GM12872 (cell line): Measurements from ENCODE around the gene REEP3.

ENCODE experiments used
- TF ChIP-seq, protein P1 (sequence below): IDR thresholded peaks from 3 replicates; pipeline ENCODE4 v1.5.1; 2011; ENCODE audit warnings: low read depth, mild to moderate bottlenecking, low read length, moderate library complexity; ENCODE audit not compliant: insufficient read depth

Gene REEP3

DNA sequence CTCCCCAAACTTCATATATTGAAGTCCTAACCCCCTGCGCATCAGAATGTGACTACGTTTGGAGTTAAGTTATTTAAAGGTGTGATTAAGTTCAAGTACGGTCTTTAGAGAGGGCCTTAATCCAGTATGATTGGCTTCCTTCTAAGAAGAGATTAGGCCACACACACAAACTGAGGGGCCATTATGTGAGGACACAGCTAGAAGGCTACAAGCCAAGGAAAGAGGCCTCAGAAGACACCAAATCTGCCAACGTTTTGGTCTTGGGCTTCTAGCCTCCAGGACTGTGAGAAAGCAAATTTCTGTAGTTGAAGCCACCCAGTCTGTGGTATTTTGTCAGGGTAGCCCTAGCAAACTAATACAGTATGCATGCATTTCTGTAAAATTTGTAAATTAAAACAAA, 41.7 kb downstream of the REEP3 start:
- TF ChIP-seq, protein P1, sequence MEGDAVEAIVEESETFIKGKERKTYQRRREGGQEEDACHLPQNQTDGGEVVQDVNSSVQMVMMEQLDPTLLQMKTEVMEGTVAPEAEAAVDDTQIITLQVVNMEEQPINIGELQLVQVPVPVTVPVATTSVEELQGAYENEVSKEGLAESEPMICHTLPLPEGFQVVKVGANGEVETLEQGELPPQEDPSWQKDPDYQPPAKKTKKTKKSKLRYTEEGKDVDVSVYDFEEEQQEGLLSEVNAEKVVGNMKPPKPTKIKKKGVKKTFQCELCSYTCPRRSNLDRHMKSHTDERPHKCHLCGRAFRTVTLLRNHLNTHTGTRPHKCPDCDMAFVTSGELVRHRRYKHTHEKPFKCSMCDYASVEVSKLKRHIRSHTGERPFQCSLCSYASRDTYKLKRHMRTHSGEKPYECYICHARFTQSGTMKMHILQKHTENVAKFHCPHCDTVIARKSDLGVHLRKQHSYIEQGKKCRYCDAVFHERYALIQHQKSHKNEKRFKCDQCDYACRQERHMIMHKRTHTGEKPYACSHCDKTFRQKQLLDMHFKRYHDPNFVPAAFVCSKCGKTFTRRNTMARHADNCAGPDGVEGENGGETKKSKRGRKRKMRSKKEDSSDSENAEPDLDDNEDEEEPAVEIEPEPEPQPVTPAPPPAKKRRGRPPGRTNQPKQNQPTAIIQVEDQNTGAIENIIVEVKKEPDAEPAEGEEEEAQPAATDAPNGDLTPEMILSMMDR, result no peak

DNA sequence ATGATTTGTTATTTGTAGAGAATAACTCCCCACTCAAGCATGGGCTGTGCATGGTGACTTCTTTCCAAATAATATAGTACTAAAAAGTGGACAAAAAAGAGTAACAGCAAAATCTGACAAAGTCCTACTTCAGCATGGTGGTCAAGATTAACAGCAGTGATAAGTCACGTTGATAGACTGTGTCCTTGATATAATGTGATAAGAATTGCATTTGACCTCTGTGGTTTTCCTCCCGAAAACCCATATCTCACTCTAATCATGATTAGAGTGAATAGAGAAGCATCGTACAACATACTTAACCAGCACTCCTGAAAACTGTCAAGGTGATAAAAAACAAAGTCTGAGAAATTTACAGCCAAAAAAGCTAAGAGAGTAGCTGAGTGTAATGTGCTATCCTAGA, 42.4 kb downstream of the REEP3 start:
- TF ChIP-seq, protein P1, result no peak

DNA sequence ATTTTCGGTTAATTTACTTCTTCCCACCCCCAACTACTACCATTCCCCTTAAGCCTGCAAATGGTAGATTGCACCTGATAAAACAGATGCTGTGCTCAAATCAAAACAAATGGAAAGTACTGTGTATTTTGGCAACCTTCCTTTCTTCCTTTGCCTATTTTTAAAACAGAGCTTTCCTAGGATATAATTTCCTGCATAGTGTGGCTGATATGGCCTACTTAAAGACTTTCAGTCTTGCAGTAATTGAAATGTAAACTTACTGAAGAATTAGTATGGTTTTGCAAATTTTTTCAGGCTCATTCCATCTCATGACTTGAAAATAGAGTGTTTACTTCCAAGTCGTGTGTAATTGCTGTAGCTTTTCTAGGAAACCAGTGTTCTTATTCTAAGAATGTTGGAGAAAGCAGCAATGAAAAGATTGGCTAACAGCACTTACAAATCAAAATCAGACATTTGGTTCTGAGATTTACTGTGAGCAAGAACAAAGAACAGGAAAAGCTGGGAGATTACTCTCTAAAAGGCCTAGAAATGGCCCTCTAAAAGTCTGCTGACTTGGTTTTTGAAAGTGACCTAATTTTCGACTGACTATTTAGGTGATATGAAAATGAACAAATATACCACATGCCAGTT, 52.0 kb downstream of the REEP3 start:
- TF ChIP-seq, protein P1, result no peak

DNA sequence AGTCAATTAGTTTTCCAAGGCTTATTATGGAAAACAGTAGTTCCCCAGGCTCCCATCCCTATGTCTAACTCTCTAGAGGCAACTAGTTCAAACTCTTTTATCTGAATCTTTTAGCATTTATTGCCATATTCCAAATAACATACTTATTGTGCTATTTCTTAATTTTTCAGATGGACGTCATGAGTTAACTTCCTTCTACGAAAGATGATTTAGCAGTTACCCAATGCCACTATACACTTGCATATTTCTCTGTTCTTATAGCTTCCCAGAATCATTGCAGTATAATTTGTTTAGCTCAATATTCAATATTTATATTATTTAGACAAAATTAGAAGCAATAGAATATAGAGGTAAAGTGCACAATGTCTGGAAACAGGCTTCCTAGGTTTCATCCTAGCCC, 52.8 kb downstream of the REEP3 start:
- TF ChIP-seq, protein P1, result no peak

DNA sequence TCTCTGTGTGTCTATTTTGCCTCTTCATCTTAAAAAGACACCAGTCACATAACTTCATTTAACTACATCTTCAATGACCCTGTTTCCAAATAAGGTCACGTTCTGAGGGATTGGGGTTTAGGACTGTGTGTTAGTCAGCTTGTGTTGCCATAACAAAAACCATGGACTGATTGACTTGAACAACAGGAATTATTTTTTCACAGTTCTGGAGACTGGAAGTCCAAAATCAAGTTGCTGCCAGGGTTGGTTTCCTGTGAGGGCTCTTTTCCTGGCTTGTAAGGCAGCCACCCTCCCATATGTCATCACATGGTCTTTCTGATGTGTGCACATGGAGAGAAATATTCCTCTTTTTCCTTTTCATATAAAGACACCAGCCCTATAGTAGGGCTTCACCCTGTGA, 55.3 kb downstream of the REEP3 start:
- TF ChIP-seq, protein P1, result no peak

DNA sequence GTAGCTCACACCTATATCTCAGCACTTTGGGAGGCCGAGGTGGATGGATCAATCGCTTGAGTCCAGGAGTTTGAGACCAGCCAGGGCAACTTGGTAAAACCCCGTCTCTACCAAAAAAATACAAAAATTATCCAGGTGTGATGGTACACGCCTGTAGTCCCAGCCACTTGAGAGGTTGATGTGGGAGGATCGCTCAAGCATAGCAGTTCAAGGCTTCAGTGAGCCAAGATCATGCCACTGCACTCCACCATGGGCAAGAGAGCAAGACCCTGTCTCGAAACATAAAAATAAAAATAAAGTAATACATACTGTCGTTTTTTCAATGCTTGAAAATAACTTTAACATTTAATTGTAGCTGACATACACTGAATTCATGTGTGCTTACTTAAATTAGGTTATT, 57.3 kb downstream of the REEP3 start:
- TF ChIP-seq, protein P1, result no peak

DNA sequence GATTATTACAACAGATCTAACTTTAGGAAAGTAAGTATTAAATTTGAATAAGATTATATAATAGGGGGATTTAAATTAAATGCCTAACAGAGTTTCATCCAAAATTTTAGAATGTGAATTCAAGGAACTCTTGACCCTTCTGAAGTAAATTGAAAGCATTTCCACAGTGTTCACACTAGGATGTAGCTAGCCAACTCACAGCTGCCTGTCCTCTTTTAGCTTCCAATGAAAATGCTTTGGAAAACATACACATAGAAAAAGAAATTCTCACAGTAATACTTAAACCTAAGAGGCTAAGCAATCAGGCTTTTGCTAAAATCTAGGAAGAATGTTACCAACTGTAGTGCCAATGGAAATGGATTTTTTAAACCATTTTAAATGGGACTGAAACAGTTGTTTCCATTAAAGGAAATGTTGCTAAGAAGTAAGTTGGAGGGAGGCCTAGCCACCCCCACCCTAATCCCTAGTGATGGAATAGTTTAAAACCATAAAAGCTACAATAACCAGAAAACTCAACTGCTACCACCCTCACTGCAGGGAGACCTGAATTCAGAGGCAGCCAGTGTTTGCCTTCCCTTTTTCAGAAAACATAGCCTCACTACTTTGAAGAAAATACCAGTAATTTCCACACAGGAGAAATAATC, 58.3 kb downstream of the REEP3 start:
- TF ChIP-seq, protein P1, result no peak
